OCI-LY1 (cell line): ENCODE results near the gene CEL.

Source experiments
- CTCF ChIP-seq: fragments of 200-600 bp; sonication (generic), shearing (Covaris generic); IDR thresholded peaks from 2 replicates; pipeline ENCODE4 v1.5.1; 2017; ENCODE audit warnings: mild to moderate bottlenecking, antibody characterized with exemption, low read length, moderate library complexity, mixed read lengths
- EZH2 ChIP-seq: fragments of 200-600 bp; sonication (generic), shearing (Covaris generic); IDR thresholded peaks from 2 replicates; pipeline ENCODE4 v1.8.0; 2017; ENCODE audit warnings: borderline replicate concordance, mixed run types, mild to moderate bottlenecking, antibody characterized with exemption, low read length, moderate library complexity, mixed read lengths

GRCh38 chr9:133042676-133043075, 19.1 kb upstream of the CEL start:
- no peak for TF ChIP-seq CTCF
- TF ChIP-seq EZH2, result no peak
